HCT116 (cell line): ENCODE data around the gene LRRC32. TPM values are rescaled to one million over a fixed set of nuclear protein-coding genes. Genes with fewer than 3 reads are reported as not detected.

Experiments used
- ATAC-seq: fragments of 200-7000 bp; cut with Tn5 transposase; 2 replicates; pipeline ENCODE4 v1.9.1; 2020; ENCODE audit warnings: mild to moderate bottlenecking, moderate library complexity
- BruUV-seq: library from RNA; stranded (reverse); fragments of 400-500 nt; replicated peaks from 2 replicates; lab custom pipeline; 2021; lab: Mats Ljungman, UMichigan
- CTCF ChIA-PET: fragments of 300-600 bp; sonication (Branson Sonifier 250); formaldehyde crosslinking; loops from one replicate; lab custom pipeline; 2021; ENCODE audit warnings: antibody characterized with exemption; lab: Charles Lee
- POLR2A ChIA-PET: fragments of 300-600, 350-600 bp; sonication (Branson Sonifier 250); formaldehyde crosslinking; loops from one replicate; lab custom pipeline; 2021; ENCODE audit warnings: antibody characterized with exemption; lab: Charles Lee
- RAD21 ChIA-PET, 2 experiments: fragments of 300-600 bp; sonication (Branson Sonifier 250); formaldehyde crosslinking; loops; one replicate each; lab custom pipeline; 2023; ENCODE audit warnings: low total read pairs in 2 of 2; ENCODE audit not compliant: uncharacterized antibody in 2 of 2, unreplicated experiment in 2 of 2, low non-redundant PET in 1 of 2; lab: Charles Lee
- DNase-seq: peaks from one replicate; pipeline ENCODE4 v3.0.0-alpha.2; 2010; ENCODE audit warnings: low read depth, low spot score
- H2AFZ ChIP-seq: fragments of 200-600 bp; shearing (Covaris generic), sonication (generic); 2 replicates; pipeline ENCODE4 v1.6.1; 2017; ENCODE audit warnings: low read depth, mixed run types, mixed read lengths, antibody characterized with exemption, low read length; ENCODE audit not compliant: poor library complexity, severe bottlenecking
- H3K27ac ChIP-seq: 2 replicates; pipeline ENCODE4 v1.5.1; 2012; ENCODE audit warnings: low read depth, low read length
- H3K27me3 ChIP-seq: fragments of 200-600 bp; sonication (generic); 2 replicates; pipeline ENCODE4 v1.6.1; 2016; ENCODE audit warnings: mixed run types, low read length, mixed read lengths; ENCODE audit not compliant: insufficient read depth
- H3K36me3 ChIP-seq, 2 experiments: fragments of 200-500 bp in 1 of 2; fragments of 200-600 bp in 1 of 2; sonication (Bioruptor generic) in 1 of 2; sonication (generic) in 1 of 2; 2 replicates each; pipeline versions ENCODE4 v1.5.1 to v1.6.1; 2014 to 2016; ENCODE audit warnings: low read length in 2 of 2, inconsistent platforms in 1 of 2, mixed read lengths in 1 of 2, mixed run types in 1 of 2; ENCODE audit not compliant: insufficient read depth in 2 of 2, control insufficient read depth in 1 of 2
- H3K4me1 ChIP-seq, 2 experiments: fragments of 200-600 bp in 1 of 2; sonication (generic) in 1 of 2; 2 replicates each; pipeline versions ENCODE4 v1.5.1 to v1.6.1; 2012 to 2017; ENCODE audit warnings: low read length in 2 of 2, inconsistent platforms in 1 of 2, mild to moderate bottlenecking in 1 of 2, mixed read lengths in 1 of 2, mixed run types in 1 of 2, moderate library complexity in 1 of 2; ENCODE audit not compliant: insufficient read depth in 2 of 2, control insufficient read depth in 1 of 2
- H3K4me2 ChIP-seq: fragments of 200-600 bp; sonication (generic); 2 replicates; pipeline ENCODE4 v1.6.1; 2017; ENCODE audit warnings: mixed run types, low read length, mixed read lengths
- H3K4me3 ChIP-seq, 2 experiments: fragments of 200-600 bp in 1 of 2; sonication (generic) in 1 of 2; replicated peaks in 1 of 2; 2 replicates each; pipeline ENCODE4 v1.5.1; 2011 to 2016; ENCODE audit warnings: low read length in 2 of 2, control low read depth in 1 of 2, low read depth in 1 of 2, mild to moderate bottlenecking in 1 of 2, mixed read lengths in 1 of 2, mixed run types in 1 of 2
- H3K79me2 ChIP-seq: fragments of 200-600 bp; sonication (generic); 2 replicates; pipeline ENCODE4 v1.6.1; 2017; ENCODE audit warnings: mild to moderate bottlenecking, mixed run types, low read length, moderate library complexity, mixed read lengths; ENCODE audit not compliant: insufficient read depth
- H3K9ac ChIP-seq: fragments of 200-600 bp; sonication (generic); 2 replicates; pipeline ENCODE4 v1.6.1; 2016; ENCODE audit warnings: low read length, mixed read lengths
- H3K9me2 ChIP-seq: fragments of 200-600 bp; sonication (generic), shearing (Covaris generic); 2 replicates; pipeline ENCODE4 v1.6.1; 2017; ENCODE audit warnings: mixed run types, mild to moderate bottlenecking, moderate library complexity; ENCODE audit not compliant: insufficient read depth
- H3K9me3 ChIP-seq, 2 experiments: fragments of 200-500 bp in 1 of 2; fragments of 200-600 bp in 1 of 2; sonication (Bioruptor generic) in 1 of 2; sonication (generic) in 1 of 2; 2 replicates each; pipeline ENCODE4 v1.6.1; 2014 to 2017; ENCODE audit warnings: low read length in 2 of 2, mixed read lengths in 2 of 2, inconsistent platforms in 1 of 2, low read depth in 1 of 2, mild to moderate bottlenecking in 1 of 2, mixed run types in 1 of 2, moderate library complexity in 1 of 2; ENCODE audit not compliant: control insufficient read depth in 1 of 2, insufficient read depth in 1 of 2
- H4K20me1 ChIP-seq: fragments of 200-600 bp; sonication (generic), shearing (Covaris generic); 2 replicates; pipeline ENCODE4 v1.6.1; 2017; ENCODE audit warnings: mixed run types, mild to moderate bottlenecking, moderate library complexity; ENCODE audit not compliant: insufficient read depth
- CEBPB ChIP-seq: IDR thresholded peaks from 2 replicates; pipeline ENCODE4 v1.6.1; 2012; ENCODE audit warnings: low read depth
- EZH2 ChIP-seq: fragments of 200-600 bp; sonication (generic); IDR thresholded peaks from 2 replicates; pipeline ENCODE4 v1.6.1; 2017; ENCODE audit warnings: antibody characterized with exemption, mixed run types
- FOSL1 ChIP-seq: IDR thresholded peaks from 2 replicates; pipeline ENCODE4 v1.6.1; 2012; ENCODE audit warnings: low read depth
- POLR2A ChIP-seq: IDR thresholded peaks from 2 replicates; pipeline ENCODE4 v1.7.0; 2011; ENCODE audit warnings: borderline replicate concordance; ENCODE audit not compliant: insufficient read depth, insufficient read length; ENCODE audit errors: extremely low read depth
- POLR2AphosphoS5 ChIP-seq: IDR thresholded peaks from 2 replicates; pipeline ENCODE4 v1.6.1; 2011; ENCODE audit warnings: mild to moderate bottlenecking, low read depth, low read length, moderate library complexity
- RAD21 ChIP-seq: IDR thresholded peaks from 2 replicates; pipeline ENCODE4 v1.6.1; 2012; ENCODE audit warnings: low read depth, mild to moderate bottlenecking
- SP1 ChIP-seq: IDR thresholded peaks from 2 replicates; pipeline ENCODE4 v1.6.1; 2012; ENCODE audit warnings: low read depth
- TCF7L2 ChIP-seq: IDR thresholded peaks from 2 replicates; pipeline ENCODE4 v1.7.0; 2011; ENCODE audit warnings: borderline replicate concordance, inconsistent platforms; ENCODE audit not compliant: insufficient read depth, insufficient read length; ENCODE audit errors: extremely low read depth
- YY1 ChIP-seq: IDR thresholded peaks from 2 replicates; pipeline ENCODE4 v1.6.1; 2011; ENCODE audit warnings: low read length, low read depth, moderate library complexity, mild to moderate bottlenecking; ENCODE audit not compliant: insufficient replicate concordance; ENCODE audit errors: extremely low read depth
- ZFX ChIP-seq: fragments of 450-650 bp; IDR thresholded peaks from 2 replicates; pipeline ENCODE4 v1.6.1; 2017
- ZNF274 ChIP-seq: fragments of 200-500 bp; sonication (Bioruptor generic); IDR thresholded peaks from 2 replicates; pipeline ENCODE4 v1.6.1; 2014; ENCODE audit warnings: mild to moderate bottlenecking, low read depth, low read length, inconsistent platforms
- intact Hi-C: fragments of 100-400 bp; cut with micrococcal nuclease; formaldehyde crosslinking; loops from 2 replicates; pipeline ENCODE4 v1.10.0; 2022
- total RNA-seq: library from RNA; stranded (reverse); gene quantifications from one replicate; pipeline ENCODE4 v1.2.1, GENCODE V29; 2021; ENCODE audit not compliant: unreplicated experiment
- TF ChIP-seq, protein P1 (sequence below): IDR thresholded peaks from 2 replicates; pipeline ENCODE4 v1.6.1; 2012
- TF ChIP-seq, protein P2 (sequence below): IDR thresholded peaks from 2 replicates; pipeline ENCODE4 v1.6.1; 2012
- TF ChIP-seq, protein P3 (sequence below), 3 experiments: fragments of 200-600 bp in 1 of 3; sonication (generic) in 1 of 3; IDR thresholded peaks in 2 of 3; conservative IDR thresholded peaks in 1 of 3; 2 replicates each; pipeline ENCODE4 v1.5.1; 2012 to 2017; ENCODE audit warnings: low read depth in 2 of 3, low read length in 2 of 3, antibody characterized with exemption in 1 of 3, borderline replicate concordance in 1 of 3, control low read depth in 1 of 3, mild to moderate bottlenecking in 1 of 3, mixed read lengths in 1 of 3, mixed run types in 1 of 3, moderate library complexity in 1 of 3; ENCODE audit not compliant: insufficient read depth in 1 of 3
- TF ChIP-seq, protein P4 (sequence below): IDR thresholded peaks from 2 replicates; pipeline ENCODE4 v1.6.1; 2012; ENCODE audit warnings: low read depth

Gene LRRC32
- total RNA-seq, 1 experiment from 2014 or later, result 0.54 TPM

DNA sequence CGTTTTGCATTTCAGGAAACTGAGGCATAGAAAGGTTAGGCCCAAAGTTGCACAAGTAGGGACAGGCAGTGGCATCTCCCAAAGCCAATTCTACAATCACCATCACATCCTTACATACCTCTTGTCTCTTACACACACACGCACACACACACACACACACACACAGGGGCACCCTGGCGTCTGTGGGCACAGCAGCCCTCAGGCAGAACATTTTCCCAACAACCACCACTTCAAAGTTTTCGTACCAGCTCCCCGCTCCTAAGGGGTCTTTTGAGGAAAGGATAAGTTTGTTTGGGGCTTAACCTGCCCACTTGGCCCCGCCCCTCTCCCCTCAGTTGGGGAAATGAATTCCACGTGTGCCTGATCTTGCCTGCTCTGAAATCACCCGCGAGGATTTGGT is 14.7 kb upstream of the LRRC32 start:
- no peak for TF ChIP-seq POLR2A
- no peak for TF ChIP-seq RAD21
- TF ChIP-seq EZH2, result no peak
- TF ChIP-seq FOSL1, result no peak
- TF ChIP-seq CEBPB, result no peak

DNA sequence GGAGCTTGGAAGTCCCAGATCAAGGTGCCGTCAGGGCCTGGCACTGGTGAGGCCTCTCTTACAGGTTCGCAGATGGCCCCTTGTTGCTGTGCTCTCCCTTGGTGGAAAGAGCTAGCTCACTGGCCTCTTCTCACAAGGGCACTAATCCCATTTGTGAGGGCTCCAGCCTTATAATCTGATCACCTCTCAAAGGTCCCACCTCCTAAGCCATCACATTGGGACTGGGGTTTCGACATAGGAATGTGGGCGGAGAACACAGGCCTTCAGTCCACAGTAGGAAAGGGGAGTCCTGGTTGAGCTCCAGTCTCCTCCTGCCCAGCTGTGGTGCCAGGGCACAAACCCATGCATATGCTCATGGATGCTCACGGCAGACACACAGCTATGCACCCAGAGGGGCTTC is 14.0 kb upstream of the LRRC32 start:
- Histone ChIP-seq H3K36me3 (no peaks in the 10 kb centered on the region), H3K27ac (no peak overlapping the region), H3K9me3 (no peaks in the 10 kb centered on the region), H3K4me2 (no peak overlapping the region), H3K79me2 (no peaks in the 10 kb centered on the region), H3K9me2 (no peaks in the 10 kb centered on the region), H3K27me3 (no peaks in the 10 kb centered on the region), H2AFZ (no peak overlapping the region), H3K4me1 (peaks cover 0 to 13% of the 10 kb centered on the region in 2 experiments; a peak in 1 of 4 replicates), H4K20me1 (no peaks in the 10 kb centered on the region), H3K9ac (no peak overlapping the region), H3K4me3 (no peak overlapping the region)
- DNase-seq (no peak), ATAC-seq (no peak)
- no TSS peak for BruUV-seq
- CTCF ChIA-PET, result interaction anchor here (0.6 kb wide), 1 partner anchor 906 kb away, joined by 3 read pairs; no protein-coding TSS in a partner anchor
- POLR2A ChIA-PET, result no interaction called here
- intact Hi-C loops, result loop anchor here (5.0 to 10.0 kb wide), 2 partner anchors 87 to 360 kb away; no protein-coding TSS in a partner anchor
- RAD21 ChIA-PET, result no interaction called here
- TF ChIP-seq ZNF274 (no peak), TCF7L2 (no peak), RAD21 (no peak), POLR2AphosphoS5 (no peak), SP1 (no peak), ZFX (no peak), YY1 (no peak)
- TF ChIP-seq, protein P1, sequence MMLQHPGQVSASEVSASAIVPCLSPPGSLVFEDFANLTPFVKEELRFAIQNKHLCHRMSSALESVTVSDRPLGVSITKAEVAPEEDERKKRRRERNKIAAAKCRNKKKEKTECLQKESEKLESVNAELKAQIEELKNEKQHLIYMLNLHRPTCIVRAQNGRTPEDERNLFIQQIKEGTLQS, result no peak
- TF ChIP-seq, protein P2, sequence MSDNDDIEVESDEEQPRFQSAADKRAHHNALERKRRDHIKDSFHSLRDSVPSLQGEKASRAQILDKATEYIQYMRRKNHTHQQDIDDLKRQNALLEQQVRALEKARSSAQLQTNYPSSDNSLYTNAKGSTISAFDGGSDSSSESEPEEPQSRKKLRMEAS, result no peak
- TF ChIP-seq, protein P3, sequence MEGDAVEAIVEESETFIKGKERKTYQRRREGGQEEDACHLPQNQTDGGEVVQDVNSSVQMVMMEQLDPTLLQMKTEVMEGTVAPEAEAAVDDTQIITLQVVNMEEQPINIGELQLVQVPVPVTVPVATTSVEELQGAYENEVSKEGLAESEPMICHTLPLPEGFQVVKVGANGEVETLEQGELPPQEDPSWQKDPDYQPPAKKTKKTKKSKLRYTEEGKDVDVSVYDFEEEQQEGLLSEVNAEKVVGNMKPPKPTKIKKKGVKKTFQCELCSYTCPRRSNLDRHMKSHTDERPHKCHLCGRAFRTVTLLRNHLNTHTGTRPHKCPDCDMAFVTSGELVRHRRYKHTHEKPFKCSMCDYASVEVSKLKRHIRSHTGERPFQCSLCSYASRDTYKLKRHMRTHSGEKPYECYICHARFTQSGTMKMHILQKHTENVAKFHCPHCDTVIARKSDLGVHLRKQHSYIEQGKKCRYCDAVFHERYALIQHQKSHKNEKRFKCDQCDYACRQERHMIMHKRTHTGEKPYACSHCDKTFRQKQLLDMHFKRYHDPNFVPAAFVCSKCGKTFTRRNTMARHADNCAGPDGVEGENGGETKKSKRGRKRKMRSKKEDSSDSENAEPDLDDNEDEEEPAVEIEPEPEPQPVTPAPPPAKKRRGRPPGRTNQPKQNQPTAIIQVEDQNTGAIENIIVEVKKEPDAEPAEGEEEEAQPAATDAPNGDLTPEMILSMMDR (IDR thresholded peaks at IDR 0.05 in 2 of 3, conservative IDR thresholded peaks at IDR 0.05 in 1 of 3; ENCODE audit: borderline replicate concordance in 1 of 3, insufficient read depth in 1 of 3, low read depth in 2 of 3, low read length in 2 of 3), result no peak
- TF ChIP-seq, protein P4, sequence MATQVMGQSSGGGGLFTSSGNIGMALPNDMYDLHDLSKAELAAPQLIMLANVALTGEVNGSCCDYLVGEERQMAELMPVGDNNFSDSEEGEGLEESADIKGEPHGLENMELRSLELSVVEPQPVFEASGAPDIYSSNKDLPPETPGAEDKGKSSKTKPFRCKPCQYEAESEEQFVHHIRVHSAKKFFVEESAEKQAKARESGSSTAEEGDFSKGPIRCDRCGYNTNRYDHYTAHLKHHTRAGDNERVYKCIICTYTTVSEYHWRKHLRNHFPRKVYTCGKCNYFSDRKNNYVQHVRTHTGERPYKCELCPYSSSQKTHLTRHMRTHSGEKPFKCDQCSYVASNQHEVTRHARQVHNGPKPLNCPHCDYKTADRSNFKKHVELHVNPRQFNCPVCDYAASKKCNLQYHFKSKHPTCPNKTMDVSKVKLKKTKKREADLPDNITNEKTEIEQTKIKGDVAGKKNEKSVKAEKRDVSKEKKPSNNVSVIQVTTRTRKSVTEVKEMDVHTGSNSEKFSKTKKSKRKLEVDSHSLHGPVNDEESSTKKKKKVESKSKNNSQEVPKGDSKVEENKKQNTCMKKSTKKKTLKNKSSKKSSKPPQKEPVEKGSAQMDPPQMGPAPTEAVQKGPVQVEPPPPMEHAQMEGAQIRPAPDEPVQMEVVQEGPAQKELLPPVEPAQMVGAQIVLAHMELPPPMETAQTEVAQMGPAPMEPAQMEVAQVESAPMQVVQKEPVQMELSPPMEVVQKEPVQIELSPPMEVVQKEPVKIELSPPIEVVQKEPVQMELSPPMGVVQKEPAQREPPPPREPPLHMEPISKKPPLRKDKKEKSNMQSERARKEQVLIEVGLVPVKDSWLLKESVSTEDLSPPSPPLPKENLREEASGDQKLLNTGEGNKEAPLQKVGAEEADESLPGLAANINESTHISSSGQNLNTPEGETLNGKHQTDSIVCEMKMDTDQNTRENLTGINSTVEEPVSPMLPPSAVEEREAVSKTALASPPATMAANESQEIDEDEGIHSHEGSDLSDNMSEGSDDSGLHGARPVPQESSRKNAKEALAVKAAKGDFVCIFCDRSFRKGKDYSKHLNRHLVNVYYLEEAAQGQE, result no peak

More for the DNA sequence above, 14.7 kb upstream of the LRRC32 start:
- DNase-seq (no peak), ATAC-seq (no peak)
- CTCF ChIA-PET, result interaction anchor here (0.6 kb wide), 1 partner anchor 906 kb away, joined by 3 read pairs; no protein-coding TSS in a partner anchor
- Histone ChIP-seq H4K20me1 (no peaks in the 10 kb centered on the region), H3K4me3 (no peak overlapping the region), H3K9me2 (no peaks in the 10 kb centered on the region), H3K27me3 (no peaks in the 10 kb centered on the region), H3K4me1 (peaks cover 0 to 13% of the 10 kb centered on the region in 2 experiments; a peak in 1 of 4 replicates), H3K9ac (no peak overlapping the region), H3K27ac (no peak overlapping the region), H3K36me3 (no peaks in the 10 kb centered on the region), H3K9me3 (no peaks in the 10 kb centered on the region), H3K79me2 (no peaks in the 10 kb centered on the region), H3K4me2 (no peak overlapping the region), H2AFZ (no peak overlapping the region)
- BruUV-seq, result no TSS peak
- intact Hi-C loops, result loop anchor here (10.0 kb wide), 1 partner anchor 360 kb away; no protein-coding TSS in a partner anchor
- RAD21 ChIA-PET, result no interaction called here
- POLR2A ChIA-PET, result no interaction called here
